ENCODE results near the gene KDM4C. TPM values are rescaled to one million over a fixed set of nuclear protein-coding genes. Genes with fewer than 3 reads are reported as not detected.

The KDM4C gene
- total and polyA plus RNA-seq, 2 donors (not counting 1 experiment from before 2014, with no cell fraction given) = 49.7 to 141 TPM

DNA sequence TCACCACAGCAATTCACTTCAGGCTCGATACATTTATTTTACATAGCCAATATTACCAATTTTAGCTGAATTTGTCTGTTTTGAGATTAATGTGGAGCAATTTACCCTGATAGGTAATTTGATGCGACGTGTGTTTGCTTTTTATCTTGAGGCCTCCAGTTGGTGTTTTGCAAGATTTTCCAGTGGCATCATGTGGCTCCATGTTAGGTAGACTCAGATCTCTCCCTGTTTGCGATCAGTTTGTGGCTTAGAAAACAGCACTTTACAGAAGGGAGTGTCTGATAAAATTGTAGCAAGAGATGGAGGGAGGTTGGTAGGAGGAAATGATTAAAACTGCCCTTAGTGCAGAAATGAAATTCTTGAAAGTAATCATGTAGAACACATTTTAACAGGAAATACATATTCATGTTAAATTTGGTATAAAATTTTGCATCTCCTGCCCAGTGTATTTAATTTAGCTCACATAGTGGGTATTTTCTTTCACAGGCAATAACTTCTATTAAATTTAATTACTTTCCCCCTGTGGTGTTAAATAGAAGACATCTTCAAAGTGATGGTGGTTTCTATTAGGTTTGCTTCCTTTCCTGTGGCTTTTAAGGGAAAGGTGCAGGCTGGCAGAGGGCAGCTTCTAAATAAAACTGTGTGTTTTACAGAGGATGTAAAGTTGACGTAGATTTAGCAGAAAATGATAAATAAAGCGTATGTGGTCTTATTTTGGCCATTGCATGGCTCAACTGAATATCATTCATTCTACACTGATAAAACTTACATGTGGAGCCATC, 135.8 kb downstream of the KDM4C start:
- Mint-ChIP-seq H3K27me3 (no peaks in the 10 kb centered on the region), H3K4me3 (no peak overlapping the region), H3K27ac (no peak overlapping the region), H3K4me1 (peaks cover 27% of the 10 kb centered on the region), H3K9me3 (ENCODE audit: insufficient read depth) (no peaks in the 10 kb centered on the region)
- H3K9ac ChIP-seq (ENCODE audit: low read length) = no peak overlapping the region
- H3K9me3 ChIP-seq (ENCODE audit: control extremely low read depth in 1 of 3, control insufficient read depth in 2 of 3, insufficient read depth in 1 of 3, low read length in 2 of 3) = no peaks in the 10 kb centered on the region
- ChIA-PET POLR2A (interaction anchor here (0.6 kb wide), 1 partner anchor 48 kb away, joined by 3 read pairs; no protein-coding TSS in a partner anchor), CTCF (interaction anchor here (1.6 kb wide), 1 partner anchor 16 kb away, joined by 4 read pairs; no protein-coding TSS in a partner anchor)
- no peaks in the 10 kb centered on the region for H3K27me3 ChIP-seq (replicated peaks in 1 of 4; ENCODE audit: control extremely low read depth in 1 of 4, control insufficient read depth in 3 of 4, insufficient read depth in 4 of 4, low read length in 3 of 4)
- peaks cover 26 to 29% of the 10 kb centered on the region in 2 donors for H3K4me1 ChIP-seq (ENCODE audit: control insufficient read depth in 2 of 2, insufficient read depth in 2 of 2, low read length in 2 of 2)
- H3K4me2 ChIP-seq (replicated peaks; ENCODE audit: low read depth, low read length, poor library complexity, severe bottlenecking) = no peak overlapping the region
- peaks cover 57% of the 10 kb centered on the region for H3K79me2 ChIP-seq (ENCODE audit: control insufficient read depth, insufficient read depth, low read length)
- H3K4me3 ChIP-seq (ENCODE audit: control extremely low read depth in 1 of 5, extremely low read depth in 1 of 5, insufficient read depth in 1 of 5, low read depth in 2 of 5, low read length in 4 of 5) = no peak overlapping the region
- intact Hi-C loops (cut with micrococcal nuclease) = loop anchor here (2.0 kb wide), 1 partner anchor 15 kb away; no protein-coding TSS in a partner anchor
- peaks cover 5 to 54% of the 10 kb centered on the region in 2 experiments for H3K36me3 ChIP-seq (replicated peaks in 1 of 2; ENCODE audit: control extremely low read depth in 1 of 2, control insufficient read depth in 1 of 2, extremely low read depth in 1 of 2, insufficient read depth in 2 of 2, low read length in 1 of 2)
- no peak overlapping the region for H2AFZ ChIP-seq (ENCODE audit: insufficient read depth, low read depth, low read length, poor library complexity, severe bottlenecking)
- no peak for ATAC-seq (ENCODE audit: low read depth)
- H4K20me1 ChIP-seq (ENCODE audit: control insufficient read depth, insufficient read depth, low read length, poor library complexity, severe bottlenecking) = peaks cover 28% of the 10 kb centered on the region
- H3K27ac ChIP-seq (ENCODE audit: low read length in 2 of 2) = no peak overlapping the region
- DNase-seq = no peak
- WGBS (ENCODE audit: insufficient coverage) = 97% methylated on average over 3 of the region's 6 CpGs
- TF ChIP-seq, protein P1, sequence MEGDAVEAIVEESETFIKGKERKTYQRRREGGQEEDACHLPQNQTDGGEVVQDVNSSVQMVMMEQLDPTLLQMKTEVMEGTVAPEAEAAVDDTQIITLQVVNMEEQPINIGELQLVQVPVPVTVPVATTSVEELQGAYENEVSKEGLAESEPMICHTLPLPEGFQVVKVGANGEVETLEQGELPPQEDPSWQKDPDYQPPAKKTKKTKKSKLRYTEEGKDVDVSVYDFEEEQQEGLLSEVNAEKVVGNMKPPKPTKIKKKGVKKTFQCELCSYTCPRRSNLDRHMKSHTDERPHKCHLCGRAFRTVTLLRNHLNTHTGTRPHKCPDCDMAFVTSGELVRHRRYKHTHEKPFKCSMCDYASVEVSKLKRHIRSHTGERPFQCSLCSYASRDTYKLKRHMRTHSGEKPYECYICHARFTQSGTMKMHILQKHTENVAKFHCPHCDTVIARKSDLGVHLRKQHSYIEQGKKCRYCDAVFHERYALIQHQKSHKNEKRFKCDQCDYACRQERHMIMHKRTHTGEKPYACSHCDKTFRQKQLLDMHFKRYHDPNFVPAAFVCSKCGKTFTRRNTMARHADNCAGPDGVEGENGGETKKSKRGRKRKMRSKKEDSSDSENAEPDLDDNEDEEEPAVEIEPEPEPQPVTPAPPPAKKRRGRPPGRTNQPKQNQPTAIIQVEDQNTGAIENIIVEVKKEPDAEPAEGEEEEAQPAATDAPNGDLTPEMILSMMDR (IDR thresholded peaks at IDR 0.05) = no peak
- TF ChIP-seq EZH2 (IDR thresholded peaks at IDR 0.05; ENCODE audit: borderline replicate concordance, insufficient read depth, low read depth, low read length, poor library complexity, severe bottlenecking) = no peak

DNA sequence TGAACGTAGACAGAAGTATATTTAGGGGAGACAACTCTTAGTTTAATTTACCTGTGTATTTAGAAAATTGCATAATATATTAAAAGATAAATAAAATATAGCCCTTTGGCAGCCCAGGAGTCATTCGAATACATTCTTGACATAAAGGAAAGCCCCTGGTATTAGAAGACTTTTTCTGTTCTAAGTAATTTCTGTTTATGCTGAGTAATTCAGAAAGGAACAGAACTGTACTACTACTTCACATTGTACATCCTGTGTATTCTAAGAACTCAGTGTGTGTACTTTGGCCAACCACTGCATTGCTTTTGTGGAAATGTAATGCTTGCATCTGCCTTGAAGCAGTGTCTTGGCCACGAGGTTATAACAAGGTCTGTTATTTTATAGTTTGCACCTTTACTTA, 136.4 kb downstream of the KDM4C start:
- CTCF ChIA-PET = interaction anchor here (1.6 kb wide), 1 partner anchor 15 kb away, joined by 4 read pairs; no protein-coding TSS in a partner anchor
- H3K4me1 Mint-ChIP-seq = peaks cover 26% of the 10 kb centered on the region
- no CpG with 5 or more reads among the region's 3 CpGs for WGBS (ENCODE audit: insufficient coverage)

More for the DNA sequence above, 136.4 kb downstream of the KDM4C start:
- no peak for TF ChIP-seq EZH2 (IDR thresholded peaks at IDR 0.05; ENCODE audit: borderline replicate concordance, insufficient read depth, low read depth, low read length, poor library complexity, severe bottlenecking)
- TF ChIP-seq, protein P1 (IDR thresholded peaks at IDR 0.05) = no peak
- Histone ChIP-seq H2AFZ (ENCODE audit: insufficient read depth, low read depth, low read length, poor library complexity, severe bottlenecking) (no peak overlapping the region), H3K36me3 (replicated peaks in 1 of 2; ENCODE audit: control extremely low read depth in 1 of 2, control insufficient read depth in 1 of 2, extremely low read depth in 1 of 2, insufficient read depth in 2 of 2, low read length in 1 of 2) (peaks cover 5 to 53% of the 10 kb centered on the region in 2 experiments), H4K20me1 (ENCODE audit: control insufficient read depth, insufficient read depth, low read length, poor library complexity, severe bottlenecking) (peaks cover 28% of the 10 kb centered on the region), H3K27ac (ENCODE audit: low read length in 2 of 2) (no peak overlapping the region), H3K9me3 (ENCODE audit: control extremely low read depth in 1 of 3, control insufficient read depth in 2 of 3, insufficient read depth in 1 of 3, low read length in 2 of 3) (no peaks in the 10 kb centered on the region), H3K9ac (ENCODE audit: low read length) (no peak overlapping the region), H3K4me3 (ENCODE audit: control extremely low read depth in 1 of 5, extremely low read depth in 1 of 5, insufficient read depth in 1 of 5, low read depth in 2 of 5, low read length in 4 of 5) (no peak overlapping the region), H3K4me2 (replicated peaks; ENCODE audit: low read depth, low read length, poor library complexity, severe bottlenecking) (no peak overlapping the region), H3K27me3 (replicated peaks in 1 of 4; ENCODE audit: control extremely low read depth in 1 of 4, control insufficient read depth in 3 of 4, insufficient read depth in 4 of 4, low read length in 3 of 4) (no peaks in the 10 kb centered on the region), H3K79me2 (ENCODE audit: control insufficient read depth, insufficient read depth, low read length) (peaks cover 58% of the 10 kb centered on the region), H3K4me1 (ENCODE audit: control insufficient read depth in 2 of 2, insufficient read depth in 2 of 2, low read length in 2 of 2) (peaks cover 26 to 29% of the 10 kb centered on the region in 2 donors)
- intact Hi-C loops (cut with micrococcal nuclease) = loop anchor here (2.0 kb wide), 1 partner anchor 15 kb away; no protein-coding TSS in a partner anchor
- Mint-ChIP-seq H3K9me3 (ENCODE audit: insufficient read depth) (no peaks in the 10 kb centered on the region), H3K27ac (no peak overlapping the region), H3K4me3 (no peak overlapping the region), H3K27me3 (no peaks in the 10 kb centered on the region)
- POLR2A ChIA-PET = interaction anchor here (0.6 kb wide), 1 partner anchor 48 kb away, joined by 3 read pairs; no protein-coding TSS in a partner anchor
- DNase-seq (no peak), ATAC-seq (ENCODE audit: low read depth) (no peak)
